ENCODE results near the gene ATP2B1.

Gene ATP2B1

DNA sequence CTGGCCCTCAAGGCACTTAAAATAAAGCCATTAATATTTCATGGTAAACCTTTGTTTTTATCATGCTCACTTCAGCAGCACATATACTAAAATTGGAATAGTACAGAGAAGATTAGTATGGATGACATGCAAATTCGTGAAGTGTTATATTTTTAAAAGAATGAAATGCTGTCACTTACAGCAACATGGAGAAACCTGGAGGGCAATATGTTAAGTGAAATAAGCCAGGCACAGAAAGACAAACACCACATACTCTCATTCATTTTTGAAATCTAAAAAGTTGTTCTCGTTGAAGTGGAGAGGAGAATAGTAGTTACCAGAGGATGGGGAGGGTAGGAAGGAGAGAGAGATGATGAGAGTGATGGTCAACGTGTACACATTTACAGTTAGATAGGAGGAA lies 45.4 kb upstream of the ATP2B1 start:
- H3K9me3 ChIP-seq (ENCODE audit: control insufficient read depth, insufficient read depth, low read length), result no peaks in the 10 kb centered on the region
- no peaks in the 10 kb centered on the region for H3F3A ChIP-seq (ENCODE audit: control insufficient read depth, insufficient read depth)
- no peak overlapping the region for H3K4me3 ChIP-seq (ENCODE audit: low read length)
- no peaks in the 10 kb centered on the region for H3K79me2 ChIP-seq (ENCODE audit: control insufficient read depth, low read length)
- H3K27me3 ChIP-seq (ENCODE audit: control insufficient read depth, low read length), result no peaks in the 10 kb centered on the region
- H3K27ac ChIP-seq (ENCODE audit: low read depth, low read length), result no peak overlapping the region
- H3K4me1 ChIP-seq (ENCODE audit: control insufficient read depth, low read length), result peaks cover 27% of the 10 kb centered on the region
- H3K36me3 ChIP-seq (ENCODE audit: control insufficient read depth, low read length), result no peaks in the 10 kb centered on the region
- no peak overlapping the region for H3K4me2 ChIP-seq (ENCODE audit: low read length)
- no peaks in the 10 kb centered on the region for H4K20me1 ChIP-seq (ENCODE audit: control insufficient read depth, insufficient read depth, low read depth, low read length)
- H3K9me2 ChIP-seq (replicated peaks; ENCODE audit: control insufficient read depth, low read length), result no peaks in the 10 kb centered on the region
- TF ChIP-seq EZH2phosphoT487 (IDR thresholded peaks at IDR 0.05; ENCODE audit: borderline replicate concordance, low read length), result no peak
- TF ChIP-seq, protein P1, sequence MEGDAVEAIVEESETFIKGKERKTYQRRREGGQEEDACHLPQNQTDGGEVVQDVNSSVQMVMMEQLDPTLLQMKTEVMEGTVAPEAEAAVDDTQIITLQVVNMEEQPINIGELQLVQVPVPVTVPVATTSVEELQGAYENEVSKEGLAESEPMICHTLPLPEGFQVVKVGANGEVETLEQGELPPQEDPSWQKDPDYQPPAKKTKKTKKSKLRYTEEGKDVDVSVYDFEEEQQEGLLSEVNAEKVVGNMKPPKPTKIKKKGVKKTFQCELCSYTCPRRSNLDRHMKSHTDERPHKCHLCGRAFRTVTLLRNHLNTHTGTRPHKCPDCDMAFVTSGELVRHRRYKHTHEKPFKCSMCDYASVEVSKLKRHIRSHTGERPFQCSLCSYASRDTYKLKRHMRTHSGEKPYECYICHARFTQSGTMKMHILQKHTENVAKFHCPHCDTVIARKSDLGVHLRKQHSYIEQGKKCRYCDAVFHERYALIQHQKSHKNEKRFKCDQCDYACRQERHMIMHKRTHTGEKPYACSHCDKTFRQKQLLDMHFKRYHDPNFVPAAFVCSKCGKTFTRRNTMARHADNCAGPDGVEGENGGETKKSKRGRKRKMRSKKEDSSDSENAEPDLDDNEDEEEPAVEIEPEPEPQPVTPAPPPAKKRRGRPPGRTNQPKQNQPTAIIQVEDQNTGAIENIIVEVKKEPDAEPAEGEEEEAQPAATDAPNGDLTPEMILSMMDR (IDR thresholded peaks at IDR 0.05; ENCODE audit: low read depth, low read length, poor library complexity, severe bottlenecking), result no peak

DNA sequence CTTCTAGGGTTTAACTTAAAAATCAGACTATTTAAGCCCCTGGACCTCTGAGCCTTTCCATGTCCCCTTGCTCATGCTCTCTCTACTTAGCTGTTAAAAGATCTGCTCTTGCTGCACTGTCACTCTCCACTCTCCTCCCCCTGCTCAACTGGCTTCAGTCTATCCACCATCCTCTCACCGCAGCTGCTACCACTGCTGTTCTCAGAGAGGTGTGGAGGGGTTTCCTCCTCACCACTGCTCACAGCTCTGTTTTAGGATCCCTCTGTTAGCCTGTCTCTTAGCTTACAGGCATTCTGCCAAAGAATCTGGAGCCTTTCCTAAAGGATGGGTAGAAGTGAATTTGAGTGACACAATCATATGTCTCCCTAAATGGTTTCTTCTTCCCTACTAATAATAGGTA lies 43.7 kb upstream of the ATP2B1 start:
- no peaks in the 10 kb centered on the region for H3K9me3 ChIP-seq (ENCODE audit: control insufficient read depth, insufficient read depth, low read length)
- peak overlapping the region; percentile 30; the same call in 1 of the 2 replicates for H3K4me2 ChIP-seq (ENCODE audit: low read length)
- H3K4me1 ChIP-seq (ENCODE audit: control insufficient read depth, low read length), result peaks cover 27% of the 10 kb centered on the region
- H3K27ac ChIP-seq (ENCODE audit: low read depth, low read length), result no peak overlapping the region
- no peaks in the 10 kb centered on the region for H3K27me3 ChIP-seq (ENCODE audit: control insufficient read depth, low read length)
- no peaks in the 10 kb centered on the region for H3K36me3 ChIP-seq (ENCODE audit: control insufficient read depth, low read length)
- H3K9me2 ChIP-seq (replicated peaks; ENCODE audit: control insufficient read depth, low read length), result no peaks in the 10 kb centered on the region
- no peaks in the 10 kb centered on the region for H4K20me1 ChIP-seq (ENCODE audit: control insufficient read depth, insufficient read depth, low read depth, low read length)
- no peaks in the 10 kb centered on the region for H3K79me2 ChIP-seq (ENCODE audit: control insufficient read depth, low read length)
- TF ChIP-seq, protein P1 (IDR thresholded peaks at IDR 0.05; ENCODE audit: low read depth, low read length, poor library complexity, severe bottlenecking), result no peak
- no peaks in the 10 kb centered on the region for H3F3A ChIP-seq (ENCODE audit: control insufficient read depth, insufficient read depth)
- H3K4me3 ChIP-seq (ENCODE audit: low read length), result no peak overlapping the region

DNA sequence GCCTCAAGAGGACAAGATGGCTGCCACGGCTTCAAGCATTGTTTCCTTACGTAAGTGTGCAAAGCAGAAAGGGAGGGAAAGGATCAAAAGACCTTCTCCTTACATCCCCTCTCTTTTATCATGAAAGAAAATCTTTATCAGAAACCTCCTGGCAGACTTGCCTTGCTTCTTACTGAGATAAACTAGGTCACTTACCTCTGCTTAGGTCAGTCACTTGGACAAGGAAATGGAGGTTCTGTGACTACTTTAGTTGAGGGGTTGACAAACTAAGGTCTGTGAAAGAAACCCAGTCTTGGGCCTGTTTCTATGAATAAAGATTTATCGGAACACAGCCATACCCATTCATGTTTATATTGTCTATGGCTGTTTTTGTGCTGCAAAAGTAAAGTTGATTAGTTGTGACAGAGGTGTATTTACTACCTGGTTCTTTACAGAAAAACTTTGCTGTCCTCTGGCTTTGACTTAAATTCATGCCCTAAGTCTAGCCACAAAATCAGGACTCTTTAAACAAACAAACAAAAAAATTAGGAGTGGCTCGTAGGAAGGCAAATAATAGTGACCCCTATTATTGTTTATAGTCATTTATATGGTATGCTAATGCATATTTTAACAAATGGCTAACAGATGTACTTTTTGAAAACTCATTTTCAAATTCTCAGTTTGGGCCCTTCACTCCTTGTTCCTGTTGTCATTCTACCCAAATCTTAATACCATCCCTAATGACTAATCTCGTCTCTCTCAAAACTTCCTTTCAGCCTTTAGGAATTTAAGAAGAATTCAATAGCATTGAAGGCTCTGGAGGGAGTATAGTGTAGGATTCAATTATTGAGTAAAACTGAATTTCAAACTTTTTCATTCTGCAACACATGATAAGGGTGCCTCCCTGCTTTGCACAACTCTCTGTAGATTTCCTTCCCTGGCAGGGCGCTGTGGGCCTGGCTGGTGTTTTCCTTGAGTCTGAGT lies 42.0 kb upstream of the ATP2B1 start:
- Histone ChIP-seq H3K4me1 (ENCODE audit: control insufficient read depth, low read length) (peaks cover 19% of the 10 kb centered on the region), H3K9me2 (replicated peaks; ENCODE audit: control insufficient read depth, low read length) (no peaks in the 10 kb centered on the region), H3K9me3 (ENCODE audit: control insufficient read depth, insufficient read depth, low read length) (no peaks in the 10 kb centered on the region), H3K27me3 (ENCODE audit: control insufficient read depth, low read length) (no peaks in the 10 kb centered on the region), H3K4me3 (ENCODE audit: low read length) (no peak overlapping the region), H4K20me1 (ENCODE audit: control insufficient read depth, insufficient read depth, low read depth, low read length) (no peaks in the 10 kb centered on the region), H3F3A (ENCODE audit: control insufficient read depth, insufficient read depth) (no peaks in the 10 kb centered on the region), H3K79me2 (ENCODE audit: control insufficient read depth, low read length) (no peaks in the 10 kb centered on the region), H3K27ac (ENCODE audit: low read depth, low read length) (no peak overlapping the region), H3K4me2 (ENCODE audit: low read length) (no peak overlapping the region), H3K36me3 (ENCODE audit: control insufficient read depth, low read length) (no peaks in the 10 kb centered on the region)
- TF ChIP-seq EZH2phosphoT487 (IDR thresholded peaks at IDR 0.05; ENCODE audit: borderline replicate concordance, low read length), result no peak
- TF ChIP-seq, protein P1 (IDR thresholded peaks at IDR 0.05; ENCODE audit: low read depth, low read length, poor library complexity, severe bottlenecking), result no peak
